MM.1S (cell line): ENCODE results near the gene CREBBP.

Experiments used
- DNase-seq: peaks from one replicate; pipeline ENCODE4 v3.0.0-alpha.2; 2015
- H2AFZ ChIP-seq: fragments of 300-600 bp; sonication (generic); 2 replicates; pipeline ENCODE4 v1.6.0; 2016; ENCODE audit warnings: antibody characterized with exemption, low read length
- H3F3A ChIP-seq: fragments of 300-600 bp; sonication (generic); 2 replicates; pipeline ENCODE4 v1.6.1; 2016; ENCODE audit warnings: mild to moderate bottlenecking, antibody characterized with exemption, low read length, moderate library complexity, mixed read lengths; ENCODE audit not compliant: insufficient read depth
- H3K27ac ChIP-seq: fragments of 300-600 bp; sonication (generic); 2 replicates; pipeline ENCODE4 v1.5.1; 2016; ENCODE audit warnings: mild to moderate bottlenecking, low read length
- H3K27me3 ChIP-seq: fragments of 300-600 bp; sonication (generic); replicated peaks from 2 replicates; pipeline ENCODE4 v1.6.0; 2016; ENCODE audit warnings: low read length; ENCODE audit not compliant: insufficient read depth
- H3K36me3 ChIP-seq: fragments of 300-600 bp; sonication (generic); replicated peaks from 2 replicates; pipeline ENCODE4 v1.6.1; 2016; ENCODE audit warnings: mild to moderate bottlenecking, low read length, mixed read lengths; ENCODE audit not compliant: insufficient read depth
- H3K4me1 ChIP-seq: fragments of 300-600 bp; sonication (generic); 2 replicates; pipeline ENCODE4 v1.6.1; 2016; ENCODE audit warnings: low read length, mixed read lengths
- H3K4me2 ChIP-seq: fragments of 300-600 bp; sonication (generic); 2 replicates; pipeline ENCODE4 v1.6.0; 2016; ENCODE audit warnings: low read depth, low read length
- H3K4me3 ChIP-seq: fragments of 300-600 bp; sonication (generic); 2 replicates; pipeline ENCODE4 v1.5.1; 2016; ENCODE audit warnings: low read length, mixed read lengths
- H3K79me2 ChIP-seq: fragments of 300-600 bp; sonication (generic); 2 replicates; pipeline ENCODE4 v1.6.1; 2016; ENCODE audit warnings: mixed run types, low read length, mixed read lengths
- H3K9ac ChIP-seq: fragments of 300-600 bp; sonication (generic); 2 replicates; pipeline ENCODE4 v1.6.1; 2016; ENCODE audit warnings: low read length, mixed read lengths
- H3K9me2 ChIP-seq: fragments of 300-600 bp; sonication (generic); replicated peaks from 2 replicates; pipeline ENCODE4 v1.6.1; 2016; ENCODE audit warnings: mild to moderate bottlenecking, low read length, mixed read lengths; ENCODE audit not compliant: insufficient read depth
- H3K9me3 ChIP-seq: fragments of 300-600 bp; sonication (generic); replicated peaks from 2 replicates; pipeline ENCODE4 v1.6.1; 2016; ENCODE audit warnings: mild to moderate bottlenecking, low read length, mixed read lengths; ENCODE audit not compliant: insufficient read depth
- H4K20me1 ChIP-seq: fragments of 300-600 bp; sonication (generic); 2 replicates; pipeline ENCODE4 v1.6.1; 2016; ENCODE audit warnings: mild to moderate bottlenecking, low read length, moderate library complexity, mixed read lengths; ENCODE audit not compliant: insufficient read depth
- CTCF ChIP-seq: fragments of 300-600 bp; sonication (generic); IDR thresholded peaks from 2 replicates; pipeline ENCODE4 v1.5.1; 2016; ENCODE audit warnings: antibody characterized with exemption, low read length, mixed read lengths
- EZH2 ChIP-seq: fragments of 300-600 bp; sonication (generic); optimal IDR thresholded peaks from 2 replicates; pipeline ENCODE3; 2017; ENCODE audit warnings: low read depth, mild to moderate bottlenecking, antibody characterized with exemption, low read length, mixed read lengths
- EZH2phosphoT487 ChIP-seq: fragments of 300-600 bp; sonication (generic); IDR thresholded peaks from 2 replicates; pipeline ENCODE4 v1.6.1; 2018; ENCODE audit warnings: antibody characterized with exemption, low read length

The CREBBP gene

GRCh38 chr16:3920206-3920605, 39.7 kb upstream of the CREBBP start:
- Histone ChIP-seq H4K20me1 (no peaks in the 10 kb centered on the region), H3K9me3 (no peaks in the 10 kb centered on the region), H2AFZ (no peak overlapping the region), H3K4me2 (no peak overlapping the region), H3K27me3 (peaks cover 63% of the 10 kb centered on the region), H3K36me3 (no peaks in the 10 kb centered on the region), H3K27ac (no peak overlapping the region), H3K9me2 (no peaks in the 10 kb centered on the region), H3K9ac (no peak overlapping the region), H3K4me1 (no peaks in the 10 kb centered on the region), H3F3A (no peaks in the 10 kb centered on the region), H3K4me3 (no peak overlapping the region), H3K79me2 (no peaks in the 10 kb centered on the region)
- DNase-seq: no peak
- no peak for TF ChIP-seq EZH2phosphoT487
- no peak for TF ChIP-seq EZH2

- Histone ChIP-seq H3K4me3 (no peak overlapping the region), H3K27me3 (peaks cover 71% of the 10 kb centered on the region)
- no peak for DNase-seq
Measured at GRCh38 chr16:3919413-3919812, 38.9 kb upstream of the CREBBP start.

GRCh38 chr16:3915426-3916260, 35.1 kb upstream of the CREBBP start:
- Histone ChIP-seq H3K36me3 (no peaks in the 10 kb centered on the region), H4K20me1 (no peaks in the 10 kb centered on the region), H3K4me3 (no peak overlapping the region), H3F3A (no peaks in the 10 kb centered on the region), H3K27ac (no peak overlapping the region), H3K9ac (no peak overlapping the region), H3K79me2 (no peaks in the 10 kb centered on the region), H3K4me1 (no peaks in the 10 kb centered on the region), H3K9me3 (no peaks in the 10 kb centered on the region), H2AFZ (no peak overlapping the region), H3K4me2 (no peak overlapping the region), H3K9me2 (no peaks in the 10 kb centered on the region), H3K27me3 (peaks cover 64% of the 10 kb centered on the region)
- no peak for DNase-seq
- TF ChIP-seq EZH2 (no peak), CTCF (no peak), EZH2phosphoT487 (no peak)

More at GRCh38 chr16:3919413-3919812, 38.9 kb upstream of the CREBBP start:
- Histone ChIP-seq H3K4me2 (no peak overlapping the region), H3K9ac (no peak overlapping the region), H2AFZ (no peak overlapping the region), H3K36me3 (no peaks in the 10 kb centered on the region), H3K9me3 (no peaks in the 10 kb centered on the region), H3K9me2 (no peaks in the 10 kb centered on the region), H3K79me2 (no peaks in the 10 kb centered on the region), H3F3A (no peaks in the 10 kb centered on the region), H3K27ac (no peak overlapping the region), H3K4me1 (no peaks in the 10 kb centered on the region), H4K20me1 (no peaks in the 10 kb centered on the region)
- no peak for TF ChIP-seq CTCF
- TF ChIP-seq EZH2phosphoT487: no peak
- no peak for TF ChIP-seq EZH2

GRCh38 chr16:3912897-3913296, 32.4 kb upstream of the CREBBP start:
- no peaks in the 10 kb centered on the region for H3K79me2 ChIP-seq
- no peak for TF ChIP-seq CTCF
- TF ChIP-seq EZH2phosphoT487: no peak
- no peak for TF ChIP-seq EZH2
- H2AFZ ChIP-seq: no peak overlapping the region
- no peak overlapping the region for H3K27ac ChIP-seq
- no peak for DNase-seq
- H3K36me3 ChIP-seq: no peaks in the 10 kb centered on the region
- H4K20me1 ChIP-seq: no peaks in the 10 kb centered on the region
- H3K4me1 ChIP-seq: no peaks in the 10 kb centered on the region
- no peak overlapping the region for H3K4me3 ChIP-seq
- no peaks in the 10 kb centered on the region for H3K9me2 ChIP-seq
- H3K9ac ChIP-seq: no peak overlapping the region
- no peaks in the 10 kb centered on the region for H3F3A ChIP-seq
- no peaks in the 10 kb centered on the region for H3K9me3 ChIP-seq
- H3K4me2 ChIP-seq: no peak overlapping the region
- peaks cover 58% of the 10 kb centered on the region for H3K27me3 ChIP-seq
